Thyroid gland (tissue), 4 donors: ENCODE results near the gene UBXN6. TPM values are rescaled to one million over a fixed set of nuclear protein-coding genes. Genes with fewer than 3 reads are reported as not detected.

Experiments used
- DNase-seq, 2 donors: peaks; one replicate each; pipeline ENCODE4 v3.0.0-alpha.2; 2019
- H3K27ac ChIP-seq, 3 donors: fragments of 200-600 bp; sonication (generic); 1 replicate in 2 of 3; 2 replicates in 1 of 3; pipeline ENCODE4 v1.5.1; 2016 to 2019; ENCODE audit warnings: mild to moderate bottlenecking in 1 of 3, moderate library complexity in 1 of 3
- H3K27me3 ChIP-seq: fragments of 200-600 bp; sonication (generic); one replicate; pipeline ENCODE4 v1.5.1; 2019
- H3K36me3 ChIP-seq, 2 donors: fragments of 200-600 bp; sonication (generic); one replicate each; pipeline ENCODE4 v1.5.1; 2016 to 2019
- H3K4me1 ChIP-seq, 2 donors: fragments of 200-600 bp; sonication (generic); one replicate each; pipeline ENCODE4 v1.5.1; 2017 to 2019
- H3K4me3 ChIP-seq, 3 donors: fragments of 200-600 bp; sonication (generic); replicated peaks in 1 of 3; 1 replicate in 2 of 3; 2 replicates in 1 of 3; pipeline ENCODE4 v1.5.1; 2016; ENCODE audit warnings: mild to moderate bottlenecking in 1 of 3
- H3K9me3 ChIP-seq: fragments of 200-600 bp; sonication (generic); one replicate; pipeline ENCODE4 v1.5.1; 2017
- CTCF ChIP-seq, 6 experiments: fragments of 200-600 bp in 3 of 6; fragments of 450-650 bp in 3 of 6; sonication (generic) in 3 of 6; IDR thresholded peaks; one replicate each; pipeline ENCODE4 v1.5.1; 2016 to 2019; ENCODE audit warnings: antibody characterized with exemption in 6 of 6, mild to moderate bottlenecking in 2 of 6, inconsistent platforms in 1 of 6, moderate library complexity in 1 of 6
- POLR2A ChIP-seq, 2 donors: fragments of 450-650 bp; IDR thresholded peaks; one replicate each; pipeline ENCODE4 v1.6.1; 2017; ENCODE audit warnings: antibody characterized with exemption in 2 of 2, mild to moderate bottlenecking in 2 of 2, moderate library complexity in 1 of 2
- WGBS, 2 donors: methylation state at CpG; one replicate each; pipeline ENCODE4 v1.1.5; 2017; 5-methylcytosine and 5-hydroxymethylcytosine counted together
- intact Hi-C: fragments of 100-400 bp; cut with DNase I; formaldehyde crosslinking; loops from one replicate; pipeline ENCODE4 v1.15.1; 2023
- total RNA-seq, 4 donors: library from RNA; depleted of rRNA; stranded (reverse); fragments of >200 nt; gene quantifications; one replicate each; pipeline ENCODE4 v1.2.3, GENCODE V29; 2016

The UBXN6 gene
- total RNA-seq, 4 donors from 2014 or later = 90.1 to 187 (median 106) TPM

GRCh38 chr19:4431296-4431695 is 26.3 kb downstream of the UBXN6 start:
- no peaks in the 10 kb centered on the region for H3K27me3 ChIP-seq
- H3K9me3 ChIP-seq = no peaks in the 10 kb centered on the region
- no peak for TF ChIP-seq POLR2A (IDR thresholded peaks at IDR 0.05)
- no peak for TF ChIP-seq CTCF (IDR thresholded peaks at IDR 0.05)
- H3K27ac ChIP-seq = no peak overlapping the region
- no peak overlapping the region for H3K4me3 ChIP-seq
- no peaks in the 10 kb centered on the region for H3K4me1 ChIP-seq
- intact Hi-C loops = no loop called here
- DNase-seq = no peak
- WGBS, 2 donors = 90 to 94% methylated on average over 9 of the region's 9 CpGs
- H3K36me3 ChIP-seq = no peaks in the 10 kb centered on the region

GRCh38 chr19:4430760-4431159 is 26.8 kb downstream of the UBXN6 start:
- H3K9me3 ChIP-seq = no peaks in the 10 kb centered on the region
- H3K27ac ChIP-seq = no peak overlapping the region
- intact Hi-C loops = no loop called here
- no peaks in the 10 kb centered on the region for H3K36me3 ChIP-seq
- H3K4me3 ChIP-seq = no peak overlapping the region
- 88 to 96% methylated on average over 12 of the region's 12 CpGs for WGBS, 2 donors
- no peak for DNase-seq
- H3K4me1 ChIP-seq = no peaks in the 10 kb centered on the region
- TF ChIP-seq CTCF (IDR thresholded peaks at IDR 0.05) = no peak
- TF ChIP-seq POLR2A (IDR thresholded peaks at IDR 0.05) = no peak
- no peaks in the 10 kb centered on the region for H3K27me3 ChIP-seq

GRCh38 chr19:4429771-4430171 is 27.8 kb downstream of the UBXN6 start:
- H3K4me3 ChIP-seq = no peak overlapping the region
- H3K27ac ChIP-seq = no peak overlapping the region
- intact Hi-C loops = no loop called here
- DNase-seq = no peak
- no peaks in the 10 kb centered on the region for H3K4me1 ChIP-seq
- no peaks in the 10 kb centered on the region for H3K36me3 ChIP-seq
- WGBS, 2 donors = 93% methylated on average over 11 to 12 of the region's 12 CpGs
- H3K9me3 ChIP-seq = no peaks in the 10 kb centered on the region
- no peaks in the 10 kb centered on the region for H3K27me3 ChIP-seq
- no peak for TF ChIP-seq CTCF (IDR thresholded peaks at IDR 0.05)
- TF ChIP-seq POLR2A (IDR thresholded peaks at IDR 0.05) = no peak

GRCh38 chr19:4429256-4429655 is 28.3 kb downstream of the UBXN6 start:
- WGBS, 2 donors = 96% methylated on average over 13 to 16 of the region's 16 CpGs

More at GRCh38 chr19:4429256-4429655, 28.3 kb downstream of the UBXN6 start:
- H3K4me3 ChIP-seq = no peak overlapping the region
- no peaks in the 10 kb centered on the region for H3K9me3 ChIP-seq
- no peak for DNase-seq
- H3K4me1 ChIP-seq = no peaks in the 10 kb centered on the region
- intact Hi-C loops = no loop called here
- TF ChIP-seq POLR2A (IDR thresholded peaks at IDR 0.05) = no peak
- no peak for TF ChIP-seq CTCF (IDR thresholded peaks at IDR 0.05)
- H3K27ac ChIP-seq = no peak overlapping the region
- no peaks in the 10 kb centered on the region for H3K27me3 ChIP-seq
- no peaks in the 10 kb centered on the region for H3K36me3 ChIP-seq
